GM04503 (cell line): ENCODE data around the gene TTF2.

Source experiments
- DNase-seq: peaks from one replicate; pipeline ENCODE4 v3.0.0-alpha.2; 2012; ENCODE audit warnings: low read depth

The TTF2 gene

DNA sequence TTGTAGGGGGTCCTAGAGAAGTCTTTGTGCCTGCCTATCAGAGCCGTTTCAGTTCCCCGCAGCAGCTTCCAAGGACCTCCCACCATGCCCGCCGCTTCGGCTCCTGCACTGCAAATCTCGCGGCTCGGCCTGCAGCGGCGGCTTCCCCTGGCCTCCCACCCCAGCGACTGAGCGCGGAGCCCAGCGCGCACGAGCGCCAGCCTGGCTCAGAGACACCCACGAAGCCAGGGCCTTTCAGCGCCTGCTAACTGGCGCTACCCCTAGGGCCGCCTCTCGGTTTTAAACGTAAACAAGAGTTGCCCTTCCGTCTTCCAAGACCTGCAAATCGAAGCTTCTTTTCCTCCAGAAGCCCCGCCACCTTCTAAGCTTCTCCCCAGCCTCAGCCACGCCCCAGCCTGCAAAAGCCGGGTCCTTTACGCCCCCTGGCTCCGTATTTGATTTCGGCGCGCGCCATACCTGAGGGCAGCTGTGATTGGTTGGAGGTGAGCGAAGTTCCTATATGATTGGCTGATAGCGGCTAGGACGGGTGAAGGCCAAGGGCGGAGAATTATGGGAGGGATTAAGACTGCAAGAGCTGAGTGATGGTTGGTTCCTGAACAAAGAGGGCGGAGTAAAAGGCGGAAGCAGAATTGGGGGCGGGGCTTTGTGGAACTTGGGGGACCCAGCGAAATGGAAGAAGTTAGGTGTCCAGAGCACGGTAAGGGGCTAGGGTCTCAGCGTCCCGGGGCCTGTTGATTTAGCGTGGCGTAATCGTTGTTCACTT, at the start of gene TTF2:
TSS of gene TTF2 (plus strand) at position 649 of the 763 bp plus-strand sequence. CDS start at position 670, 21 bp downstream.
- DNase-seq = peak; percentile 90

DNA sequence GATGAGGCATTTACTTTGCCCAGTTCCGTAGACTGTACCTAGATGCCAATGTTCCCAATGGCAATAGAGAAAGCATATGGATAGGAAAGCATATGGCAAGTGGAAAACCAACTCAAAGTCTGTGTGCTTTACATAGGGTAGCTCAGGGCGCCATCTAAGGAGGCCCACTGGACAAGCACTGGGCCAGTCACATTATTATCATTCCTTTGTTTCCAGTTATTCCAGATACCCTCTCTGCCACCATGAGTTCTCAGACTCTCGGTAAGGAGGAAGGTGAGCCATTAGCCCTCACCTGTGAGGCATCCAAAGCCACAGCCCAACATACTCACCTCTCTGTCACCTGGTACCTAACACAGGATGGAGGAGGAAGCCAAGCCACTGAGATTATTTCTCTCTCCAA, 48.8 kb upstream of the TTF2 start:
- no peak for DNase-seq

DNA sequence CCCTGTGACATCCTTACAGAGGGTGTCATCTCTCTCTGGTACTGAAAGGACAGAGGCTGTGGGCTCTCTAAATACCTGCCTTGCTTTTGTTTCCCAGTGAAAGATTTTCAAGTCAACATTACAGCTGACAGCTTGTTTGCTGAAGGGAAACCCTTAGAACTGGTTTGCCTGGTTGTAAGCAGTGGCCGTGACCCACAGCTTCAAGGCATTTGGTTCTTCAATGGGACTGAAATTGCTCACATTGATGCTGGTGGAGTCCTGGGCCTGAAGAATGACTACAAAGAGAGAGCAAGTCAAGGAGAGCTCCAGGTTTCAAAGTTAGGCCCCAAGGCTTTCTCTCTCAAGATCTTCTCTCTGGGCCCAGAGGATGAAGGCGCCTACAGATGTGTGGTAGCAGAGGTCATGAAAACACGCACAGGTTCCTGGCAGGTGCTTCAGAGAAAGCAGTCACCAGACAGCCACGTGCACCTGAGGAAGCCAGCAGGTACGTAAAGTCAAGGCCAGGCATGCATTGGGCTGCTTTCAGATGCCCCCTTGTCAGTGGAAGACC, 46.7 kb upstream of the TTF2 start:
- DNase-seq = no peak

DNA sequence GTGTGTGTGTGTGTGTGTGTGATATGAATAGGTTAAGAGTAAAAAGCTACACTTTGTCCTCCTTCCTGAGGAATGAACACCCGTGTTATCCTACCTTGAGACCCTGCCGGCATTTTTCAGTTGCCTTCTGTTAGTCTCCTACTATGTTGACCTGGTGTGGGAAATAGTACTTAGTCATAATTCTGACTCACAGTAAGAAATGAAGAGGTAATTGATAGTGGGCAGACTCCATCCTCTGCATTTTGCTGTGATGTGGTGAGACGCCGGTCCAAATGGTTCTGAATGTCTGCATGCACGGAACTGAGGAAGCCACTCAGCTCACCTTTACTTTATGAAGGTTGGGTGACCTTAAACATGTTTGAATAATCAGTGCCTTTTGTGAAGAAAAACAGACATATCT, 45.9 kb upstream of the TTF2 start:
- DNase-seq = no peak

DNA sequence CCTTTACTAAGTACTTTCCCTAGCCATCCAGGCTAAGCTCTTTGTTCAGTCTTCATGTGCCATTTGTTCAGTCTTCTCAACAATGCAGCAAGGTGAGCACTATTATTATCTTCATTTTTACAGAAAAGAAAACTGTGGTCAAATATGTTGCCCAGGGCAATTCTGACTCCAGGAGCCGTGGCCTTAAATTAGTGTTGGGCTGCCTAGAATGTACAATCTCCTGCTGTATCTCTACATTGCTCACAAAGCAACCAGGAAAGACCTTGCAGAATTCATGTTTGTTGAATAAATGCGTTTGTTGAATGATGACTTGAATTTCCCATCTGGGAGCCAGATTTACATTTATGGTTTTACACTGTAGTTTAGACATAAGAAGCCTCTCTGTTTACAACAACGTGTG, 44.4 kb upstream of the TTF2 start:
- DNase-seq = no peak

DNA sequence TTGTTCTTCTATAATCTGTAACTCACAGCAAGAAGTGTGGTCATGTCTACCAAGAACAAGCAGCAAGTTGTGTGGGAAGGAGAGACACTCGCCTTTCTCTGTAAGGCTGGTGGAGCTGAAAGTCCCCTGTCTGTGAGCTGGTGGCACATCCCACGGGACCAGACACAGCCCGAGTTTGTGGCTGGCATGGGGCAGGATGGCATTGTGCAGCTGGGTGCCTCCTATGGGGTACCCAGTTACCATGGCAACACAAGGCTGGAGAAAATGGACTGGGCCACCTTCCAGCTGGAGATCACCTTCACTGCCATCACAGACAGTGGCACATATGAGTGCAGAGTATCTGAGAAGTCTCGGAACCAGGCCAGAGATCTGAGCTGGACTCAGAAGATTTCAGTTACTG, 43.1 kb upstream of the TTF2 start:
- no peak for DNase-seq

DNA sequence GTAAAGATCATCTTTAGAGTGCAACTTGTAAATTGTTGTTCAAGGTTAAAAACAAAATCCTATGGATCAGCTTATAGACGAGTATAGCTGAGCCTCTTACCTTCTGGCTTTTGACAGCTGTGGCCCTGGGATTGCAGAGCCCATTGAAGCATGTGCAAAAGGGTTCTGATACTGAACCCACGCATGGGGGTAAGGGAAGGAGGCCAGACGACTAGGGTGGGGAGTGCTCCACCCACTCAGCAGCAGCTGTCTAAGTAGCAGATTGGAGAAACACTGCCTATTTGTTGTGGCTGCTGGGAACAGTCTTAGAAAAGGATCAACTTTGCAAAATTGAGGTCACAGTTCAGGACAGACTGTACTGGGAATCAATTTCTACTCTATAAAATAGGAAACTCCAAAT, 42.5 kb upstream of the TTF2 start:
- no peak for DNase-seq

DNA sequence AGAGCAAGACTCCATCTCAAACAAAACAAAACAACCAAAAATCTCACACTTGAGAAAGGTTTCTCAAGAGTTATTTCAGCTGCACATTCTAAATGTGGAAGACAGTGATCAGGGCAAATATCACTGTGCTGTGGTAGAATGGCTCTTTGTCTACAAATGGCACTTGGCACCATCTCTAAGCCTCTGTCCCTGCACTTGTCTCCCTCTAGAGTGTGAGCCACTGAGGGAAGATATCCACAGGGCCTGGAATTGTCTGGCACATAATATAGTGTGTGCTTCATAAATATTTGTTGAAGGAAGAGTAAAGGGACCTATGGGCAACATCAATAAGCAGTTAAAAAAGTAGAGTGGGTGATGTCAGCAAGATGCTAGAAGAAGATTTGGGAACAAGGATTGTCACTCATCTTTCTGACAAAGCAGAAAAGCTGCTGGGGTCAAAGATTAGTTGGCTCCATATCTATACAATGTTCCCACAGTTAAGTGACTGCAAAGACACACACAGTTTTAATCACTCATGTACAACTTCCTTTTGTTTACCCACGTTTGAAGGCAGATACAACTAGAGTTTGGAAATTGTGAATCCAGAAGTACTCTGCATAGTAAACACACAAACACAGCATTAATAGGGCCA, 39.5 kb upstream of the TTF2 start:
- no peak for DNase-seq

DNA sequence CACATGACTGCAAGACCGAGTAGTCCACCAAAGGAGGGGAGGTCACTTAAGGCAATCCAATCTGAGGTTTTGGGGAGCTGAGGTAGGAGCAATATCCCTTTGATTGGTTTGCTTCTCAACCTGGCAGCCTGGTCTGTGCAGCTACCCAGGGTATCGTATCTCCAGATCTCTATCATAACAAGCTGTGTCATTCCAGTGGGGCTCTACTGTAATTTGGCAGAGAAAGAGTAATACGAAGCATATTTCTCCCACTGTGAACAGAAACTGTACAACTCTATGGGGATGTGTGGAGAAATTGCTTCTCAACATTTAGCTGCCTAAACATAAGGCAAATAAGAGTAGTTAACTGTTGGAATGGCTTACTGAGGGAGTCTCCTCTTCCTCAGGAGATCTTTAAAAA, 38.0 kb upstream of the TTF2 start:
- DNase-seq = no peak

DNA sequence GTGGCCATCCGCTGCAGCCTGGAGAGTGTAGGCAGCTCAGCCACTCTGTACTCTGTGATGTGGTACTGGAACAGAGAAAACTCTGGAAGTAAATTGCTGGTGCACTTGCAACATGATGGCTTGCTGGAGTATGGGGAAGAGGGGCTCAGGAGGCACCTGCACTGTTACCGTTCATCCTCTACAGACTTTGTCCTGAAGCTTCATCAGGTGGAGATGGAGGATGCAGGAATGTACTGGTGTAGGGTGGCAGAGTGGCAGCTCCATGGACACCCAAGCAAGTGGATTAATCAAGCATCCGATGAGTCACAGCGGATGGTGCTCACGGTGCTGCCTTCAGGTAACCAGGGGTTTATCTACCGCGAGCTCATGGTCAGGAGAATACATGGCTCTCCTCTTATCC, 34.6 kb upstream of the TTF2 start:
- no peak for DNase-seq

DNA sequence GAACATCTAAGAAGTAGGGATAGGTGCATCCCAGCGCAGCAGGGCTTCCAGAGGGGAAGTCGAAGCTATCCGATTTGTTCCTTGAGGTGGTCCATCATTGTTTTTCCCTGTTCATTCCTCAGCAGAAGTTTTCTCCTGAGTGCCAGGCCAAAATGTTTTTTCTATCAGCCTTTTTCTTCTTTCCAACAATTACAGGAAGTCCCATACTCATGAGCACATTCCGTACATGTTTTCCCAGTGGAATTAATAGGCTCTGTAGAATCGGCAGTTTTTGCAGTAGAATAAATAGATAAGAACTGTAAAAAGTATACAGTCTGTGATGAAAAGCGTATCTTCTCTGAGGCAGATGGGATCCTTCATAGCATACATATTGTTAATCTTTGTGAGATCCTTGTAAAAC, 33.8 kb upstream of the TTF2 start:
- DNase-seq = no peak

DNA sequence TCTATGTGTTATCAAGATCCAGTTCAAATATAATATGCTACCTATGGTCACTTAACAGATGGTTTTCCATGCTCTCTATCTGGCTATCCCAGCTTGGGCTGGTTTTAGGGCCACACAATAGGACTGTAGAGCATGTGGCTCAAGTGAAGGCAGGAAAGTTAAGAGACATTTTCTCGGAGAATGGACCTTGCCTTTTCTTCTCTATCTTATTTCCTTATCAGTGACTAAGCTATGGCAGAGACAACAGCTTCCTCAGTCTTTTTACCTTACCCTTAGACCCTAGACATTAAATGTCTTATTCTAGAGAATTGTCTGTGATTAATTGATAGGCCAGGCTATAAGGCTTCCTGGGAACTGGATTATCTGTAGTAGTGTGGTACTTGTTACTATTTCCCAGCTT, 30.4 kb upstream of the TTF2 start:
- DNase-seq = no peak

DNA sequence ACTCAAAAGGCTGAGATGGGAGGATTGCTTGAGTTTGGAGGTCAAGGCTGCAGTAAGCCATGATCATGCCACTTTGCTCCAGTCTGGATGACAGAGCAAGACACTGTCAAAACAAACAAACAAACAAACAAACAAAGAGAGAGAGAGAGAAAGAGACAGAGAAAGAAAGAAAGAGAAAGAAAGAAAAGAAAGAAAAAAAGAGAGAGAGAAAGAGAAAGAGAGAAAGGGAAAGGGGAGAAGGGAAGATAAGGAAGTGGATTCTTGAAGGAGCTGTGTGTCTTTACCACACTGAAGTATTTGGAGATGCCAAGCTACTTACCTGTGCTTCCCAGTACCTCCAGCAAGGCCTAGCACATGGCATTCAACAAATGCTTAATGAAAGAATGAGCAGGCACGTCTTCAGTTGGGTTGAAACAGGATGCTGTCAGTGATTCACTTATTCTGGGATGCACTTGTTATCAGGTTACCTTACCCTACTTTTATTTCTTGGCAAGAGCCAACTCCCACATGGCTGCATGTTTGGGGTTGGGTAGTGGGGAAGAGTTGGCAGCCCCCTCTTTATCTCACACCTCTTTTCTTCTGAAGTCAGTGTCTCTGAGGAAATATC, 29.8 kb upstream of the TTF2 start:
- no peak for DNase-seq

DNA sequence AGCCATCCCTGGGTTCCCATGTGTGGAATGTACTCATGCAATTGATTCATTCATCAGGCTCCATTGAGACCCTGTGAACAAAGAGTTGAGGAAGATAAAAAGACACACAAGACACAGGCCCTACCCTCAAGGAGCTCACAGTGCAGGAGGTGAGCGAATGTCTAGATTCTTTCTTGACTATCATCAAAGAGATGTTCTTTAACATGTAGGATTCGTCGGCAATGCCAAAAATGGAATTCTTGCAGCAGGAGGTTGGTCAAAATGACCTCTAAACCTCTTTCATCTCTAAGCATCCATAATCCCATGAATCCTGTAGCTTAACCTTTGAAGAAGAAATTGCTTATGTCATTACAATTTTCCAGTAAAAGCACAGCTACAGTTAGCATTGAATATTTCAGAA, 27.9 kb upstream of the TTF2 start:
- no peak for DNase-seq

DNA sequence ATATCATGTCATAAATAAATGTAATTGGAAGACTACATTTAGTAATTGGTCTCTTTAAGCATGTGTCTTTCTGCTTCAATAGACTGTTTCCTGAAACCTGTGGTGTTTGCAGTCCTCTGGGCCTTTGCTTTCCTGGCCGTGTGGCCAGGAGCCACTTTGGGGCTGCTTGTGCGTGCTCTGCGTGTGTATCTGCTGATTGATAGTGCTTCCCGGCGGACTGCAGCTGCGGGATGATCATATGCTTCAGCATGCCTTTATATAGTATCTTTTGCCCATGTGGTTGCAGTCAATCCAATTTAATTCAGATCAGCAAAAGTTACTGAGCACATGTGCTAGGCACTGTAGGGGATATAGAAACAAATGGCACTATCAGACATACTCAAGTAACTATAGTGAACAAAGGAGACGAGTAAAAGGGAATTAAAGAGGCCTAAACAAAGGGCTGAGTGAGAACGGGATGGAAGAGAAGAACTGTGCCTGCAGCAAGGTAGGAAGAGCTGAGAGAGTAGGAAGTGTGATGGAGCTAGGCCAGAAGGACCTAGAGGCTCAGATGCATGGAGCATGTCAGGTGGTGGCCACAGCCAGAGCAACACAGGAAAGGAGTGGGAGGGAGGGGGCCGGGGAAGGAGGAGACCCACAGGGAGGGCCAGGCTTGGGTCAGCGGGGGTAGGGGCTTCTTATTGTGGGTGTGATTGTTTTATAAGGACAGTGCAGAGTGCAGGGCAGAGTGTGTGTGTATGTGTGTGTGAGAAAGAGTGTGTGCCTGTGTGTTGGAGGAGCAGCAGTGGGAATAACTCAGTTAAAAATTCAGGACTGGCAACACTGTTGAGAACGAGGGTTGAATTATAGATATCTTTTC, 27.2 kb upstream of the TTF2 start:
- no peak for DNase-seq

DNA sequence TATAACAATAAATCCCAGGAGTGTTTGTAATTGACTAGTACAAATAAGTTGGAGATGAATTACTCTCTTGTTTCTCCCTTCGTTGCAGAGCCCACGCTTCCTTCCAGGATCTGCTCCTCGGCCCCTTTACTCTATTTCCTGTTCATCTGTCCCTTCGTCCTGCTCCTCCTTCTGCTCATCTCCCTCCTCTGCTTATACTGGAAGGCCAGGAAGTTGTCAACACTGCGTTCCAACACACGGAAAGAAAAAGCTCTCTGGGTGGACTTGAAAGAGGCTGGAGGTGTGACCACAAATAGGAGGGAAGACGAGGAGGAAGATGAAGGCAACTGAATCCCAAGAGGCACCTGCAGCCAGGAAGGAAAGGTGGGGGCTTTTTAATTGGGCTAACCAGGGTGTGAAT, 26.4 kb upstream of the TTF2 start:
- no peak for DNase-seq

DNA sequence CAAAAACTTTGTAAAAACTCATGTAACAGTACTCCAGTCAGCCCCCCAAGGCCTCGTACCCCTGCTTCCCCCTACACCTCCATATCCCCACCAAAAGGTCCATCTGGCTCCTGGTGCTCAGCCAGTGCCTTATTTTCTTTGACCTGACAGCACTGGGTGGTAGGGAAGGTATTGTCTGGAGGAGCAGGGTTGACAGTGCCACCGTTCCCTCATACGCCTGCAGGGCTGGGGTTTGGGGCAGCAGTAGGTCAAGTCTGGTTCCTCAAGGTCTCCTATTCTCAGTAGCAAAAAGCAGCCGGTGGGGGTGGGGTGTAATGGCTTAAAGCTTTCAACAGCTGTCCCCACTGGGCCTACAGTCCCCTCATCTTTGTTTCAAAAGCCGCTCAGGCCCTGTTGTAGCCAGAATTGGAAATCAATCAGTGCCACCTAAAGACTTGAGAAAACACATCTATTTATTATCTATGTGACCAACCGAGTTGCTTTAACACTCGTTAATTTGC, 25.3 kb upstream of the TTF2 start:
- no peak for DNase-seq

DNA sequence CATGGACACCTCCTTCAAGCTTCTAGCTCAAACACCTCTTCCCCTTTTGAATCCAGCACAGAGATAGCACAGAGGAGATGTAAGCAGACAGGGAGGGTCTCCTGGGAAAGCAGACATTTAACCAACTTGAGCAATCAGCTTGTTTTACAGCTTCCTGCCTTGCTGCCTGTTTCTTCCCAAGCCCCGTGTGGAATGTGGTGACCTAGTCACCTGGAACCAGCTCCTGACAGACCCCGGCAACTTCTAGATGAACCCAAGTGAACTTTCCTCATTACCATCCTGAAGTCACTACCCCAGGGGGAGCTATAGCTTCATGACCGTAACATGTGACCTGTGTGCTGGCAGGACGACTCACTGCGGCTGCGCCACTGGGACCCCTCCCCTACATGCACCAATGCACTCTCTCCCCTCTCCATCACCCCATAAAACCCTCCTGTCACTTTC, 24.1 kb upstream of the TTF2 start:
- no peak for DNase-seq

DNA sequence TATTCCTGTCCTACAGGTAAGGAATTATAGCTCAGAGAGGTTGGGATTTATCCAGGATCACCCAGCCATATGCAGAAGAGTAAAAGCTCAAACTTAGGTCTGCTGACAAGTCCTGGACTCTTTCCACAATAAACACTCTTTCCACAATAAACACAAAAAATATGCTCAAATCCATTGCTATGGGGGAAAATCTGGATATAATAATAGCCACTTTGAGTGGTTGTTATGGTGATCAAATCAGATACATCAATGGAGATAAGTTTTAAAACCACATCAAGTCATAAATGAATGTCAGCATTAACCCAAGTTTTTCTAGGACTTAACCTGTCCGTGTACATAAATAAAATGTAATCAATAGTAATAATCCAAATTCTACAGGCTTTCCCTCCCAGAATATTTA, 22.3 kb upstream of the TTF2 start:
- no peak for DNase-seq

DNA sequence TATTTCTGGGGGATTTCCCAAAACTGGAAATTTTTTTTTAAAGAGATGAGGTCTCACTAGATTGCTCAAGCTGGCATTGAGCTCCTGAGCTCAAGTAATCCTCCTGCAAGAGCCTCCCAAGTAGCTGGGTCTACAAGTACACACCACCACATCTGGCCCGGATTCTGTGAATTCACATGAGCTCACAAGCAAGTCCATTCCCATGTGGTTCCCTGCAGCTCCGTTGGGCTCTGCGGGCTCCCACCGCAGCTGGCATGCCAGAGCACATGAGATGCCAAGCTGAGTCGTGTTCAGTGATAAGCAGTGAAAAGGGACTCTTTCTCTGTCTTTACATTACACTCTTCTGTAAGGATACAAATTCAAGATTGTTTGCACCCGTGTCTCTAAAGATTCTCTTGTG, 21.9 kb upstream of the TTF2 start:
- DNase-seq = no peak

DNA sequence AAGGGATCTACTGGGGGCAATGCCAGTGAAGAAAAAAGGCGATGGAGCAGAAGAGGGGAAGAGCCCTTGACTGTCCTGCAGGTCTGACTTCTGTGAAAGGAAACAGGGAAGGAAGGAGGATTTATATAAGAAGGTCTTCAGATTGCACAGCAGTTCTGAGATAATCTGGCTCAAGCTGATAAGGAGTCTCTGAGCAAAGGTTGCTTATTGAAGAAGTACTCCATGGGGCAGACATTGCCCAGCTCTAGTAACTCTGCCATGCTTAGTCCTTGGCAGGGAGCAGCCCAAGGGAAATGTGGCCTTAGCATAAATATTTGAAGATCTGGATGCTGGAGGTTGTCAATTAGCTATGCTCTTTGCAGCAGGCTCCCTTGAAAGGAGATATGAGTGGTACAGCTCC, 15.9 kb upstream of the TTF2 start:
- no peak for DNase-seq

DNA sequence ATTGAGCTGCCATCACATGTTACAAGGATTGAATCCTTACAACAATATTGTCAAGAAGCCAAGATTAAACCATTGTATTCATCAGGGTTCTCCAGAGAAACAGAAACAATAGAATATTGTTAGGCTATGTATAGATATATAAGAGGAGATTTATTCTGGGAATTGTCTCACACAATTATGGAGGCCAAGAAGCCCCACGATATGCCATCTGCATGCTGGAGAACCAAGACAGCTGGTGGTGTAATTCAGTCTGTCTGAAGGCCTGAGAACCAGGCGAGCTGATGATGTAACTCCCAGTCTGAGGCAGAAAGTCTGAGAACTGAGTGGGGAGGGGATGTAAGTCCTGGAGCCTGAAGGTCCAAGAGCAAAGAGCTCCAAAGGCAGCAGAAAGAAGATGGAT, 14.5 kb upstream of the TTF2 start:
- DNase-seq = no peak
